Testis (tissue), 2 donors: ENCODE data around the gene SAPCD2.

ENCODE experiments used
- POLR2A ChIP-seq: fragments of 450-650 bp; IDR thresholded peaks from one replicate; pipeline ENCODE4 v1.6.1; 2017; ENCODE audit warnings: antibody characterized with exemption, mild to moderate bottlenecking, moderate library complexity
- TF ChIP-seq, protein P1 (sequence below), 3 experiments: fragments of 450-650 bp in 2 of 3; fragments of 200-600 bp in 1 of 3; sonication (generic) in 1 of 3; IDR thresholded peaks; one replicate each; pipeline ENCODE4 v1.5.1; 2016 to 2019; ENCODE audit warnings: antibody characterized with exemption in 3 of 3, mild to moderate bottlenecking in 2 of 3, moderate library complexity in 1 of 3

DNA sequence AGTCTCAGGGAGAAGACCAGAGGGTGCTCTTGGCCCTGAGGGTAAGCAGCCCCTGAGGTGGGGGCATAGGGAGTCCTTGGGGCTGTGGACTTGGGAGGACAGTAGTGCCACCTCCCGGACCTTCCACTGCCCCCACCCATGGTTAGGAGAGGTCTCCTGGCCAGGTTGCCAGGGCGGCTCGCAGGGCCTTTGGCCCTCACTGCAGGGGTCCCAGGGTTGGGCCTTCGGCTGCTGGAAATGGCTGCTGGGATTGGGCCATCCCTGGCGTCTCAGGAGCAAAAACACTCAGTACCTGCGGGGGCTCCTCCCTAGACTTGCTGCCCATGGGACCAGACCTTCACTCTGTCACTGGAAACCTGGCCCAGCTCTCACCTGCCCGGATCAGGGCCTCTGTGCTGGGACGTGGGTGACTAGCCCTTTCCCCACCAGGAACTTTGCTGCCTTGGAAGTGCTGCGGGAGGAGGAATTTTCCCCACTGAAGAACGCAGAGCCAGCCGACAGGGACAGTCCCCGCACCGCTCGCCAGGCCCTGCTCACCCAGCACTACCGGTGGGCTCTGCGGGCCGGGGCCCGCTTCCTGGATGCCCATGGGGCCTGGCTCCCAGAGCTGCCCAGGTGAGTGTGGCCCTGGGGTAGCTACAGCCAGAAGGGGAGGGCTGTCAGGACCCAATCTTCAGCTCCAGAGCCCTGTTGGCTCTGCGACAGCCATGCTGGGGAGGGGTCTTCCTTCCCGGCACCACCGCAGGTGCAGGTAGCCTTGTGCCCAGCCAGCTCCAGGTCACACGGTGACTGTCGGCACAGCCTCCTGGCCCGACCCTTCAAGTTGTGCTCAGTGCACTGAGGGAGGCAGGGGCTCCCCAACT is 10.1 kb upstream of the SAPCD2 start:
- TF ChIP-seq, protein P1, sequence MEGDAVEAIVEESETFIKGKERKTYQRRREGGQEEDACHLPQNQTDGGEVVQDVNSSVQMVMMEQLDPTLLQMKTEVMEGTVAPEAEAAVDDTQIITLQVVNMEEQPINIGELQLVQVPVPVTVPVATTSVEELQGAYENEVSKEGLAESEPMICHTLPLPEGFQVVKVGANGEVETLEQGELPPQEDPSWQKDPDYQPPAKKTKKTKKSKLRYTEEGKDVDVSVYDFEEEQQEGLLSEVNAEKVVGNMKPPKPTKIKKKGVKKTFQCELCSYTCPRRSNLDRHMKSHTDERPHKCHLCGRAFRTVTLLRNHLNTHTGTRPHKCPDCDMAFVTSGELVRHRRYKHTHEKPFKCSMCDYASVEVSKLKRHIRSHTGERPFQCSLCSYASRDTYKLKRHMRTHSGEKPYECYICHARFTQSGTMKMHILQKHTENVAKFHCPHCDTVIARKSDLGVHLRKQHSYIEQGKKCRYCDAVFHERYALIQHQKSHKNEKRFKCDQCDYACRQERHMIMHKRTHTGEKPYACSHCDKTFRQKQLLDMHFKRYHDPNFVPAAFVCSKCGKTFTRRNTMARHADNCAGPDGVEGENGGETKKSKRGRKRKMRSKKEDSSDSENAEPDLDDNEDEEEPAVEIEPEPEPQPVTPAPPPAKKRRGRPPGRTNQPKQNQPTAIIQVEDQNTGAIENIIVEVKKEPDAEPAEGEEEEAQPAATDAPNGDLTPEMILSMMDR (IDR thresholded peaks at IDR 0.05): no peak
- no peak for TF ChIP-seq POLR2A
